Measurements from ENCODE around the gene GINS3. TPM values are rescaled to one million over a fixed set of nuclear protein-coding genes. Genes with fewer than 3 reads are reported as not detected.

The GINS3 gene
- total RNA-seq, 1 experiment from 2014 or later = 15.2 TPM

GRCh38 chr16:58442547-58442946, 50.3 kb downstream of the GINS3 start:
- H3K4me3 Mint-ChIP-seq (ENCODE audit: unreplicated experiment) = no peak overlapping the region
- intact Hi-C loops (cut with micrococcal nuclease; ENCODE audit: unreplicated experiment) = no loop called here
- Histone ChIP-seq H3K4me3 (ENCODE audit: low read depth, low read length) (no peak overlapping the region), H3K27me3 (replicated peaks; ENCODE audit: control insufficient read depth, insufficient read depth, low read length) (no peaks in the 10 kb centered on the region), H3K4me1 (no peaks in the 10 kb centered on the region), H3K36me3 (ENCODE audit: control insufficient read depth, insufficient read depth, low read length) (no peaks in the 10 kb centered on the region), H3K9me3 (no peaks in the 10 kb centered on the region)
- TF ChIP-seq, protein P1, sequence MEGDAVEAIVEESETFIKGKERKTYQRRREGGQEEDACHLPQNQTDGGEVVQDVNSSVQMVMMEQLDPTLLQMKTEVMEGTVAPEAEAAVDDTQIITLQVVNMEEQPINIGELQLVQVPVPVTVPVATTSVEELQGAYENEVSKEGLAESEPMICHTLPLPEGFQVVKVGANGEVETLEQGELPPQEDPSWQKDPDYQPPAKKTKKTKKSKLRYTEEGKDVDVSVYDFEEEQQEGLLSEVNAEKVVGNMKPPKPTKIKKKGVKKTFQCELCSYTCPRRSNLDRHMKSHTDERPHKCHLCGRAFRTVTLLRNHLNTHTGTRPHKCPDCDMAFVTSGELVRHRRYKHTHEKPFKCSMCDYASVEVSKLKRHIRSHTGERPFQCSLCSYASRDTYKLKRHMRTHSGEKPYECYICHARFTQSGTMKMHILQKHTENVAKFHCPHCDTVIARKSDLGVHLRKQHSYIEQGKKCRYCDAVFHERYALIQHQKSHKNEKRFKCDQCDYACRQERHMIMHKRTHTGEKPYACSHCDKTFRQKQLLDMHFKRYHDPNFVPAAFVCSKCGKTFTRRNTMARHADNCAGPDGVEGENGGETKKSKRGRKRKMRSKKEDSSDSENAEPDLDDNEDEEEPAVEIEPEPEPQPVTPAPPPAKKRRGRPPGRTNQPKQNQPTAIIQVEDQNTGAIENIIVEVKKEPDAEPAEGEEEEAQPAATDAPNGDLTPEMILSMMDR (IDR thresholded peaks at IDR 0.05; ENCODE audit: insufficient read depth in 1 of 2, low read depth in 1 of 2, low read length in 1 of 2, severe bottlenecking in 1 of 2, unreplicated experiment in 1 of 2) = no peak
- BruUV-seq (replicated peaks) = no TSS peak
- H3K27me3 Mint-ChIP-seq (ENCODE audit: insufficient read depth, unreplicated experiment) = peaks cover 2% of the 10 kb centered on the region
- no peaks in the 10 kb centered on the region for H3K36me3 Mint-ChIP-seq (ENCODE audit: insufficient read depth, unreplicated experiment)
- CTCF ChIA-PET = interaction anchor here (0.6 to 1.2 kb wide), 2 partner anchors 45 to 131 kb away, joined by 4 to 5 read pairs; no protein-coding TSS in a partner anchor
- H3K4me1 Mint-ChIP-seq (ENCODE audit: low read depth, unreplicated experiment) = no peaks in the 10 kb centered on the region
- POLR2A ChIA-PET = no interaction called here
- no peak for DNase-seq
- H3K27ac Mint-ChIP-seq (ENCODE audit: unreplicated experiment) = no peak overlapping the region
- no peaks in the 10 kb centered on the region for H3K9me3 Mint-ChIP-seq (ENCODE audit: unreplicated experiment)

DNA sequence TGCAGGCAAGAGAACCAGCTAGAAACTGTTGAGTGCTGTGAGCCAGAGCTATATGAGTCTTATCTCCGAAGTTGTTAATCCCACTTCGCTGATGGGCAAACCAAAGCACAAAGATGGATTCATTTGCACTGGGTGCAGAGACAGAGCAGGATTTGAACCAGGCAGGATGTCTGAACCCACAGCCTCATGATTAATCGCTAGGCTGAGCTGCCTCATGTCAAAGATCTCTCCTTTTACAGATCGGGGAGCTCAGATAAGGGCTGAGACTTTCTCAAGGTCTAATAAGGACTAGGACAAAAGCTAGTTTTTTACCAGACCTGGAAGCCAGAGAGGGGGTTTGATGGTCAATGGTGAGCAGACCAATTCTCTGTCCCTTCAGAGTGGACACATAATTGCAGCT, 51.5 kb downstream of the GINS3 start:
- no peaks in the 10 kb centered on the region for H3K27me3 ChIP-seq (replicated peaks; ENCODE audit: control insufficient read depth, insufficient read depth, low read length)
- Mint-ChIP-seq H3K27me3 (ENCODE audit: insufficient read depth, unreplicated experiment) (peaks cover 2% of the 10 kb centered on the region), H3K36me3 (ENCODE audit: insufficient read depth, unreplicated experiment) (no peaks in the 10 kb centered on the region), H3K9me3 (ENCODE audit: unreplicated experiment) (no peaks in the 10 kb centered on the region), H3K27ac (ENCODE audit: unreplicated experiment) (no peak overlapping the region), H3K4me1 (ENCODE audit: low read depth, unreplicated experiment) (no peaks in the 10 kb centered on the region), H3K4me3 (ENCODE audit: unreplicated experiment) (no peak overlapping the region)
- TF ChIP-seq, protein P1 (IDR thresholded peaks at IDR 0.05; ENCODE audit: insufficient read depth in 1 of 2, low read depth in 1 of 2, low read length in 1 of 2, severe bottlenecking in 1 of 2, unreplicated experiment in 1 of 2) = no peak
- BruUV-seq (replicated peaks) = no TSS peak
- no peak for DNase-seq
- H3K4me3 ChIP-seq (ENCODE audit: low read depth, low read length) = no peak overlapping the region
- POLR2A ChIA-PET = no interaction called here
- no peaks in the 10 kb centered on the region for H3K9me3 ChIP-seq
- CTCF ChIA-PET = interaction anchor here (1.2 kb wide), 1 partner anchor 107 kb away, joined by 5 read pairs; no protein-coding TSS in a partner anchor
- H3K4me1 ChIP-seq = no peaks in the 10 kb centered on the region
- intact Hi-C loops (cut with micrococcal nuclease; ENCODE audit: unreplicated experiment) = no loop called here
- H3K36me3 ChIP-seq (ENCODE audit: control insufficient read depth, insufficient read depth, low read length) = no peaks in the 10 kb centered on the region

DNA sequence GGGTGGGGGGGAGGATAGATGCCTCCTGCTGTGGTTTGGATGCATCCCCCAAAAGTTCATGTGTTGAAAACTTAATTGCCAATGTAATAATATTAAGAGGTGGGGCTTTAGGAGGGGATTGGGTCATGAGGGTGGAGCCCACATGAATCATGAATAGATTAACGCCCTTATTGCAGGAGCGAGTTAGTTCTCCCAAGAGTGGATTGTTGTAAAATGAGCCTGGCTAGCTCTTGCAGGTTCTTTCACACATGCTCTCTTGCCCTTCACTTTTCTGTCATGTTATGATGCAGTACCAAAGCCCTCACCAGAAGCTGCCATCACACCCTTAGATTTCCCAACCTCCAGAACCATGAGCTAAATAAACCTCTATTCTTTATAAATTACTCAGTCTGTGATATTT, 52.0 kb downstream of the GINS3 start:
- TF ChIP-seq, protein P1 (IDR thresholded peaks at IDR 0.05; ENCODE audit: insufficient read depth in 1 of 2, low read depth in 1 of 2, low read length in 1 of 2, severe bottlenecking in 1 of 2, unreplicated experiment in 1 of 2) = no peak
- H3K36me3 Mint-ChIP-seq (ENCODE audit: insufficient read depth, unreplicated experiment) = no peaks in the 10 kb centered on the region
- no TSS peak for BruUV-seq (replicated peaks)
- Histone ChIP-seq H3K36me3 (ENCODE audit: control insufficient read depth, insufficient read depth, low read length) (no peaks in the 10 kb centered on the region), H3K4me1 (no peaks in the 10 kb centered on the region), H3K4me3 (ENCODE audit: low read depth, low read length) (no peak overlapping the region), H3K27me3 (replicated peaks; ENCODE audit: control insufficient read depth, insufficient read depth, low read length) (no peaks in the 10 kb centered on the region), H3K9me3 (no peaks in the 10 kb centered on the region)
- ChIA-PET CTCF (interaction anchor here (0.7 to 1.2 kb wide), 2 partner anchors 66 to 108 kb away, joined by 3 to 5 read pairs; no protein-coding TSS in a partner anchor), POLR2A (no interaction called here)
- no peak for DNase-seq
- H3K9me3 Mint-ChIP-seq (ENCODE audit: unreplicated experiment) = no peaks in the 10 kb centered on the region
- H3K4me1 Mint-ChIP-seq (ENCODE audit: low read depth, unreplicated experiment) = no peaks in the 10 kb centered on the region
- H3K4me3 Mint-ChIP-seq (ENCODE audit: unreplicated experiment) = no peak overlapping the region
- intact Hi-C loops (cut with micrococcal nuclease; ENCODE audit: unreplicated experiment) = no loop called here
- peaks cover 2% of the 10 kb centered on the region for H3K27me3 Mint-ChIP-seq (ENCODE audit: insufficient read depth, unreplicated experiment)
- H3K27ac Mint-ChIP-seq (ENCODE audit: unreplicated experiment) = no peak overlapping the region
